Erythroblast (primary cell): ENCODE results near the gene MPRIP.

ENCODE experiments used
- GATA1 ChIP-seq: IDR thresholded peaks from 2 replicates; pipeline ENCODE4 v1.6.1; 2011; ENCODE audit warnings: low read depth, mild to moderate bottlenecking, control low read depth, low read length, moderate library complexity
- POLR2A ChIP-seq: IDR thresholded peaks from 2 replicates; pipeline ENCODE4 v1.6.1; 2011; ENCODE audit warnings: mild to moderate bottlenecking, low read length

GRCh38 chr17:17179371-17179827 is 137.1 kb downstream of the MPRIP start:
- TF ChIP-seq POLR2A, result no peak
- TF ChIP-seq GATA1, result no peak
